Testis (tissue), 2 donors: ENCODE measurements around the gene ALDH16A1.

Experiments used
- POLR2A ChIP-seq: fragments of 450-650 bp; IDR thresholded peaks from one replicate; pipeline ENCODE4 v1.6.1; 2017; ENCODE audit warnings: antibody characterized with exemption, mild to moderate bottlenecking, moderate library complexity
- TF ChIP-seq, protein P1 (sequence below), 3 experiments: fragments of 450-650 bp in 2 of 3; fragments of 200-600 bp in 1 of 3; sonication (generic) in 1 of 3; IDR thresholded peaks; one replicate each; pipeline ENCODE4 v1.5.1; 2016 to 2019; ENCODE audit warnings: antibody characterized with exemption in 3 of 3, mild to moderate bottlenecking in 2 of 3, moderate library complexity in 1 of 3

DNA sequence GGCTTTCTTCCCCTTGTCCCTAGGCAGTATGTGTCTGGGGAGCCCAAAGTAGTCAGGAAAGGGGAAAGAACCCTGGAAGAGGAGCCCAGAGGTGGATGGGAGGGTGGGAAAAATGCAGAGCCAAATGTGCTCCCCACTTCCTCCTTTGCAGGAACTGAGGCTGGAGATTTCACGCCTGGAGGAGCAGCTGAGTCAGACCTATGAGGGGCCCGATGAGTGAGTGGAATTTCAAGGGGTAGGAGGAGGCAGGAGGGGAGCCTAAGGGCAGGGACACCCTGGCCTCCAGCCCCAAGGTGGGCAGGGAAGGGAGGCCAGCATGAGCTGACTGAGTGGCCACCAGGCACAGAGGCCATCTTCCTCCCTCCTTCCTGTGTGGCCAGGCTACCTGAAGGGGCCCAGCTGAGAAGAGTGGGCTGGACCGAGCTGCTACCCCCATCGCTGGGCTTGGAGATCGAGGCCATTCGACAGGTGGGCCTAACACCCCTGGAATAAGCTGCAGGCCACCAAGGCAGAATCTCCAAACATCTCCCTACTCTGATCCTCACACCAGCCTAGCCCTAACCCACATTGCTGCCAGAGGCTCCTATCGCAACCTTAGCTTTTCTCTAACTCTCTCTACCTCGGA is 44.1 kb upstream of the ALDH16A1 start:
- TF ChIP-seq, protein P1, sequence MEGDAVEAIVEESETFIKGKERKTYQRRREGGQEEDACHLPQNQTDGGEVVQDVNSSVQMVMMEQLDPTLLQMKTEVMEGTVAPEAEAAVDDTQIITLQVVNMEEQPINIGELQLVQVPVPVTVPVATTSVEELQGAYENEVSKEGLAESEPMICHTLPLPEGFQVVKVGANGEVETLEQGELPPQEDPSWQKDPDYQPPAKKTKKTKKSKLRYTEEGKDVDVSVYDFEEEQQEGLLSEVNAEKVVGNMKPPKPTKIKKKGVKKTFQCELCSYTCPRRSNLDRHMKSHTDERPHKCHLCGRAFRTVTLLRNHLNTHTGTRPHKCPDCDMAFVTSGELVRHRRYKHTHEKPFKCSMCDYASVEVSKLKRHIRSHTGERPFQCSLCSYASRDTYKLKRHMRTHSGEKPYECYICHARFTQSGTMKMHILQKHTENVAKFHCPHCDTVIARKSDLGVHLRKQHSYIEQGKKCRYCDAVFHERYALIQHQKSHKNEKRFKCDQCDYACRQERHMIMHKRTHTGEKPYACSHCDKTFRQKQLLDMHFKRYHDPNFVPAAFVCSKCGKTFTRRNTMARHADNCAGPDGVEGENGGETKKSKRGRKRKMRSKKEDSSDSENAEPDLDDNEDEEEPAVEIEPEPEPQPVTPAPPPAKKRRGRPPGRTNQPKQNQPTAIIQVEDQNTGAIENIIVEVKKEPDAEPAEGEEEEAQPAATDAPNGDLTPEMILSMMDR (IDR thresholded peaks at IDR 0.05) = no peak
- no peak for TF ChIP-seq POLR2A
